GM12872 (cell line): ENCODE measurements around the gene SLC12A7.

Experiments
- CTCF ChIP-seq: IDR thresholded peaks from 3 replicates; pipeline ENCODE4 v1.5.1; 2011; ENCODE audit warnings: low read depth, mild to moderate bottlenecking, low read length, moderate library complexity; ENCODE audit not compliant: insufficient read depth

SLC12A7 gene

GRCh38 chr5:1111727-1112289 is at the start of gene SLC12A7:
TSS of gene SLC12A7 (minus strand) at chr5:1112063. CDS start at chr5:1111991, 72 bp downstream.
- TF ChIP-seq CTCF, result no peak

GRCh38 chr5:1161108-1161832 is 49.4 kb upstream of the SLC12A7 start:
- no peak for TF ChIP-seq CTCF

GRCh38 chr5:1159774-1160406 is 48.0 kb upstream of the SLC12A7 start:
- no peak for TF ChIP-seq CTCF

GRCh38 chr5:1159341-1159675 is 47.4 kb upstream of the SLC12A7 start:
- no peak for TF ChIP-seq CTCF

- no peak for TF ChIP-seq CTCF
Measured at GRCh38 chr5:1158647-1159340, 46.9 kb upstream of the SLC12A7 start.

GRCh38 chr5:1156754-1157460 is 45.0 kb upstream of the SLC12A7 start:
- TF ChIP-seq CTCF, result no peak
